Mesothelial cell of epicardium (in vitro differentiated cells): Measurements from ENCODE around the gene ZNF835. TPM values are rescaled to one million over a fixed set of nuclear protein-coding genes. Genes with fewer than 3 reads are reported as not detected.
"Not testable (repeated sequence)": the region's sequence is repeated elsewhere in the genome, so short reads cannot be mapped to it uniquely, and the experiment has no call there.

ENCODE experiments used
- DNase-seq, 2 experiments: peaks; one replicate each; pipeline ENCODE4 v3.0.0; 2021; ENCODE audit warnings: low spot score in 2 of 2; ENCODE audit not compliant: unreplicated experiment in 2 of 2
- H3K27ac Mint-ChIP-seq: 2 replicates; pipeline ENCODE4 v1.8.0; 2021; ENCODE audit warnings: mixed read lengths
- H3K27me3 Mint-ChIP-seq: 2 replicates; pipeline ENCODE4 v1.8.0; 2021; ENCODE audit warnings: low read depth, mixed read lengths
- H3K36me3 Mint-ChIP-seq: 2 replicates; pipeline ENCODE4 v1.8.0; 2021; ENCODE audit warnings: mixed read lengths
- H3K4me1 Mint-ChIP-seq: 2 replicates; pipeline ENCODE4 v1.8.0; 2021; ENCODE audit warnings: mixed read lengths
- H3K4me3 Mint-ChIP-seq: 2 replicates; pipeline ENCODE4 v1.8.0; 2021; ENCODE audit warnings: mild to moderate bottlenecking, moderate library complexity, mixed read lengths
- H3K9me3 Mint-ChIP-seq: 2 replicates; pipeline ENCODE4 v1.8.0; 2021; ENCODE audit warnings: mixed read lengths
- total RNA-seq: library from RNA; stranded (reverse); gene quantifications from 3 replicates; pipeline ENCODE4 v1.2.1, GENCODE V29; 2021
- TF ChIP-seq, protein P1 (sequence below): fragments of 200-600 bp; sonication (generic); IDR thresholded peaks from one replicate; pipeline ENCODE4 v1.5.0; 2021; ENCODE audit warnings: antibody characterized with exemption; ENCODE audit not compliant: unreplicated experiment

Gene ZNF835
- total RNA-seq, 1 donor from 2014 or later: not detected

DNA sequence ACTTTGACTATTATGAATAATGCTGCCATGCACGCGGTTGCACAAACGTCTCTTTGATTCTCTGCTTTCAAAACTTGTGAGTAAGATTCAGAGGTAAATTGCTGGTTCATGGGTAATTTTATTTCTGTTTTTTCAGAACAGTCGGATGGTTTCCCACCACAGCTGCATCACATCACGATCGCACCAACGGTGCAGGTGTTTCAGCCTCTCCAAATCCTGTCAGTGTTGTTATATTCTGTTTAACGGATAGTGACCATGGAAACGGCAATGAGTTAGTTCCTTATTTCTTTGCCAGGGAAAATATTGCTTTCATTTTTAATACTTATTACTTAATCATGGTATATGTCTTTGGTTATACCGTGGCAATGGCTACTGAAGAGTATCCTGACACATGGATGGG lies 19.1 kb upstream of the ZNF835 start:
- H3K4me1 Mint-ChIP-seq: no peaks in the 10 kb centered on the region
- H3K9me3 Mint-ChIP-seq: peaks cover 51% of the 10 kb centered on the region
- no peak for DNase-seq
- H3K27me3 Mint-ChIP-seq: no peaks in the 10 kb centered on the region
- TF ChIP-seq, protein P1, sequence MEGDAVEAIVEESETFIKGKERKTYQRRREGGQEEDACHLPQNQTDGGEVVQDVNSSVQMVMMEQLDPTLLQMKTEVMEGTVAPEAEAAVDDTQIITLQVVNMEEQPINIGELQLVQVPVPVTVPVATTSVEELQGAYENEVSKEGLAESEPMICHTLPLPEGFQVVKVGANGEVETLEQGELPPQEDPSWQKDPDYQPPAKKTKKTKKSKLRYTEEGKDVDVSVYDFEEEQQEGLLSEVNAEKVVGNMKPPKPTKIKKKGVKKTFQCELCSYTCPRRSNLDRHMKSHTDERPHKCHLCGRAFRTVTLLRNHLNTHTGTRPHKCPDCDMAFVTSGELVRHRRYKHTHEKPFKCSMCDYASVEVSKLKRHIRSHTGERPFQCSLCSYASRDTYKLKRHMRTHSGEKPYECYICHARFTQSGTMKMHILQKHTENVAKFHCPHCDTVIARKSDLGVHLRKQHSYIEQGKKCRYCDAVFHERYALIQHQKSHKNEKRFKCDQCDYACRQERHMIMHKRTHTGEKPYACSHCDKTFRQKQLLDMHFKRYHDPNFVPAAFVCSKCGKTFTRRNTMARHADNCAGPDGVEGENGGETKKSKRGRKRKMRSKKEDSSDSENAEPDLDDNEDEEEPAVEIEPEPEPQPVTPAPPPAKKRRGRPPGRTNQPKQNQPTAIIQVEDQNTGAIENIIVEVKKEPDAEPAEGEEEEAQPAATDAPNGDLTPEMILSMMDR: no peak
- H3K36me3 Mint-ChIP-seq: no peaks in the 10 kb centered on the region
- no peak overlapping the region for H3K4me3 Mint-ChIP-seq
- no peak overlapping the region for H3K27ac Mint-ChIP-seq

DNA sequence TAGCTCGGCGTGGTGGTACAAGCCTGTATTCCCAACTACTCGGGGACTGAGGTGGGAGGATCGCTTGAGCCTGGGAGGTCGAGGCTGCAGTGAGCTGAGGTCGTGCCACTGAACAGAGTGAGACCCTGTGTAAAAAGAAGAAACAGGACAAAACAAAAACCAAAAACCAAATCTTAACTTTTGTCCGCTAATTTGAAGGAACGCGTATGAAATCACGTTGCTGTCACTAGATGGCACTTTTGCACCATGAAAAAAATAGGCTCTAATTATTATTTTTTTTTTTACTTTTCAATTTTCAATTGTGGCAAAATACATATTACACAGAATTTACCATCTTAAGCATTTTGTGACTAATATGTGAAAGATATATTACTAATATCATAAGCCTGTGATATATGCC lies 17.6 kb upstream of the ZNF835 start:
- no peak for DNase-seq
- TF ChIP-seq, protein P1: no peak
- Mint-ChIP-seq H3K36me3 (peaks cover 6% of the 10 kb centered on the region), H3K27ac (no peak overlapping the region), H3K4me3 (no peak overlapping the region), H3K4me1 (no peaks in the 10 kb centered on the region), H3K9me3 (peaks cover 55% of the 10 kb centered on the region), H3K27me3 (no peaks in the 10 kb centered on the region)

- no peak for DNase-seq
- Mint-ChIP-seq H3K4me3 (no peak overlapping the region), H3K9me3 (peaks cover 39% of the 10 kb centered on the region), H3K4me1 (no peaks in the 10 kb centered on the region), H3K27me3 (no peaks in the 10 kb centered on the region), H3K27ac (no peak overlapping the region), H3K36me3 (peaks cover 6% of the 10 kb centered on the region)
- TF ChIP-seq, protein P1: no peak
Observed at GRCh38 chr19:56687031-56687430, 15.5 kb upstream of the ZNF835 start.

GRCh38 chr19:56683116-56683515 lies 11.6 kb upstream of the ZNF835 start:
- no peaks in the 10 kb centered on the region for H3K27me3 Mint-ChIP-seq
- H3K36me3 Mint-ChIP-seq: peaks cover 6% of the 10 kb centered on the region
- H3K4me3 Mint-ChIP-seq: no peak overlapping the region
- H3K27ac Mint-ChIP-seq: no peak overlapping the region
- no peaks in the 10 kb centered on the region for H3K4me1 Mint-ChIP-seq
- peaks cover 50% of the 10 kb centered on the region for H3K9me3 Mint-ChIP-seq
- TF ChIP-seq, protein P1: no peak
- no peak for DNase-seq

DNA sequence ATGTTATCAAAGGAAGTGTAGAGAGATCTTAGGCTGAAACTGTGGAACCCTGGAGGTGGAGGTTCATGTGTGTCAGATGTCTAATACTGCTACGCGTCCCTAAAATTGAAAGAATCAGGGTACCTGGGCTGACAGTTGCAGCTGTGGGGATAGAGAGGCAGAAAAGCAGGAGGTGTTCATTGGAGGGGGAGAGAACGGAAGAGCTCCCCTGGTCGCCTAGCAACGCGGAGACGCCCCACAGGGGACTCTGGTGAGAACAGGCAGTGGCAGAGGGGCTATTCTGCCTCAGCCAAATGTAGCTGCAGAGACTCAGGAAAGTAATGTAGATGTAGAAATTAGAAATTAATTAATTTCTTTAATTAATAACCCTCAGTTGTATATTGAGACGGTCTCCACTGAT lies 10.1 kb upstream of the ZNF835 start:
- Mint-ChIP-seq H3K36me3 (peaks cover 6% of the 10 kb centered on the region), H3K4me1 (no peaks in the 10 kb centered on the region), H3K27me3 (no peaks in the 10 kb centered on the region), H3K4me3 (no peak overlapping the region), H3K9me3 (peaks cover 48% of the 10 kb centered on the region), H3K27ac (no peak overlapping the region)
- TF ChIP-seq, protein P1: no peak
- no peak for DNase-seq

DNA sequence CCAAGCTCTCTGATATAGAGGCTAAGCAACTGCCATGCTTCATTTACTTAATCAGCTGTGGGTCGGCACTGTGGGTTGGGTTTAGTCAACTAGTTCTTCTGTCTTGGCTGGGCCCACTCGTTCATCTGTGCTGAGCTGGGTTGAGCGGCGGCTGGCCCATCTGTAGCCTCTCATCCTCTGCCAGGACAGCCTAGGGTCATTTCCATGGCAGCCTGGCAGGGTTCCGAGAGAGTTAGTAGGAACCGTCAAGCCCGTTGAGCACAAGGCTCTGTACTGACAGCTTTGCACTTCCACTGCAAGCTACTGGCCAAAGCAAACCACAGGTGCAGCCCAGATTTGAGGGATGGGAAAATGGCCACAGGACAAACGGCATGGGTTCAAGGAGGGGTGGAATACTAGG lies 6.6 kb upstream of the ZNF835 start:
- no peaks in the 10 kb centered on the region for H3K4me1 Mint-ChIP-seq
- H3K4me3 Mint-ChIP-seq: no peak overlapping the region
- peaks cover 46% of the 10 kb centered on the region for H3K9me3 Mint-ChIP-seq
- no peak for DNase-seq
- H3K27ac Mint-ChIP-seq: no peak overlapping the region
- no peaks in the 10 kb centered on the region for H3K27me3 Mint-ChIP-seq
- TF ChIP-seq, protein P1: no peak
- no peaks in the 10 kb centered on the region for H3K36me3 Mint-ChIP-seq

DNA sequence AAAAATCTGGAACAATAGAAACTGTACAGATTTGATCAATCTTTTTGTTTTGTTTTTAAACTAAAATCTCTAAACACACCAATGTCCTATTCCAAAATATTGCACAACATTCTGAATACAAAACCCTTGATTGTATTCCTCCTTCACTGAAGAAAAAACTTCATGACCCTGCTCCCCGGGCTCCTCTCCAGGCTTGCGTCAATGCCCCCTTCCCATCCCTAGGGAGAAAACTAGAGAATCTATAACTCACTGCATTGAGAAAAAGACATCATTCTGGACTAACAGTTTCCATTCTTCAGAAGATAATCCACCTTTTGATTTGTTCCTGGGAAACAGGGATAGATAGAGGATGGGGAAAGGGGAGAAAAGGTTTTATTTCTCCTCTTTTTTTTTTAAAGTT lies 1.1 kb upstream of the ZNF835 start:
- not testable (repeated sequence) for DNase-seq

More for the DNA sequence above, 1.1 kb upstream of the ZNF835 start:
- not testable (repeated sequence) for H3K4me1 Mint-ChIP-seq, H3K27ac Mint-ChIP-seq, H3K36me3 Mint-ChIP-seq, H3K4me3 Mint-ChIP-seq, H3K27me3 Mint-ChIP-seq
- peaks cover 42% of the 10 kb centered on the region for H3K9me3 Mint-ChIP-seq
